Keratinocyte (primary cell): ENCODE results near the gene RTN4IP1. TPM values are rescaled to one million over a fixed set of nuclear protein-coding genes. Genes with fewer than 3 reads are reported as not detected.

Experiments
- DNase-seq: peaks from one replicate; pipeline ENCODE4 v3.0.0-alpha.2; 2011; ENCODE audit warnings: low read depth, missing footprints, low spot score
- FAIRE-seq: peaks from 2 replicates; lab custom pipeline; 2011; peaks lifted over from hg19 to GRCh38; lab: Jason Lieb, UNC
- H2AFZ ChIP-seq: 2 replicates; pipeline ENCODE4 v1.6.0; 2012; ENCODE audit warnings: low read length, control low read depth, inconsistent platforms; ENCODE audit not compliant: control insufficient read depth
- H3K27ac ChIP-seq: 2 replicates; pipeline ENCODE4 v1.5.1; 2011; ENCODE audit warnings: low read length; ENCODE audit not compliant: control insufficient read depth, insufficient read depth
- H3K27me3 ChIP-seq: 3 replicates; pipeline ENCODE4 v1.6.0; 2011; ENCODE audit warnings: low read length; ENCODE audit not compliant: control insufficient read depth, insufficient read depth; ENCODE audit errors: extremely low read depth
- H3K36me3 ChIP-seq, 2 experiments: 2 replicates in 1 of 2; 3 replicates in 1 of 2; pipeline ENCODE4 v1.5.1; 2011; ENCODE audit warnings: low read length in 2 of 2, mild to moderate bottlenecking in 1 of 2; ENCODE audit not compliant: control insufficient read depth in 2 of 2, insufficient read depth in 2 of 2; ENCODE audit errors: extremely low read depth in 1 of 2
- H3K4me1 ChIP-seq: 3 replicates; pipeline ENCODE4 v1.5.1; 2011; ENCODE audit warnings: low read length; ENCODE audit not compliant: control insufficient read depth, insufficient read depth; ENCODE audit errors: extremely low read depth
- H3K4me2 ChIP-seq: 3 replicates; pipeline ENCODE4 v1.6.0; 2011; ENCODE audit warnings: low read depth, low read length; ENCODE audit not compliant: control insufficient read depth, insufficient read depth; ENCODE audit errors: extremely low read depth
- H3K4me3 ChIP-seq, 3 experiments: fragments of 200-600 bp in 1 of 3; sonication (generic) in 1 of 3; 2 replicates in 2 of 3; 3 replicates in 1 of 3; pipeline ENCODE4 v1.5.1; 2011 to 2016; ENCODE audit warnings: low read length in 3 of 3, mild to moderate bottlenecking in 3 of 3, control low read depth in 2 of 3, inconsistent platforms in 1 of 3, low read depth in 1 of 3, mixed read lengths in 1 of 3, mixed run types in 1 of 3, moderate library complexity in 1 of 3; ENCODE audit not compliant: control insufficient read depth in 2 of 3, insufficient read depth in 2 of 3; ENCODE audit errors: extremely low read depth in 1 of 3
- H3K79me2 ChIP-seq: 2 replicates; pipeline ENCODE4 v1.6.0; 2012; ENCODE audit warnings: low read length; ENCODE audit not compliant: control insufficient read depth, insufficient read depth
- H3K9ac ChIP-seq: 3 replicates; pipeline ENCODE4 v1.6.0; 2011; ENCODE audit warnings: low read length; ENCODE audit not compliant: control insufficient read depth, insufficient read depth; ENCODE audit errors: extremely low read depth
- H3K9me1 ChIP-seq: 3 replicates; pipeline ENCODE4 v1.6.0; 2011; ENCODE audit warnings: low read length; ENCODE audit not compliant: control insufficient read depth, insufficient read depth; ENCODE audit errors: extremely low read depth
- H3K9me3 ChIP-seq: 2 replicates; pipeline ENCODE4 v1.5.1; 2012; ENCODE audit warnings: low read depth, low read length; ENCODE audit not compliant: control insufficient read depth
- H4K20me1 ChIP-seq: 3 replicates; pipeline ENCODE4 v1.6.0; 2011; ENCODE audit warnings: low read length; ENCODE audit not compliant: control insufficient read depth, insufficient read depth; ENCODE audit errors: extremely low read depth
- CTCF ChIP-seq, 3 experiments: IDR thresholded peaks in 1 of 3; conservative IDR thresholded peaks in 1 of 3; optimal IDR thresholded peaks in 1 of 3; 2 replicates in 2 of 3; 3 replicates in 1 of 3; pipeline versions ENCODE3 to v1.5.1; 2011; ENCODE audit warnings: low read length in 3 of 3, mild to moderate bottlenecking in 3 of 3, moderate library complexity in 2 of 3, control low read depth in 1 of 3, inconsistent platforms in 1 of 3; ENCODE audit not compliant: insufficient read depth in 2 of 3; ENCODE audit errors: extremely low read depth in 1 of 3
- EZH2 ChIP-seq: IDR thresholded peaks from one replicate; pipeline ENCODE4 v1.6.1; 2012; ENCODE audit warnings: inconsistent platforms, mild to moderate bottlenecking, low read length, moderate library complexity
- dilution Hi-C: fragments of 300-500 bp; cut with MboI; formaldehyde crosslinking; loops from one replicate; pipeline ENCODE4 v1.7.0; 2020; ENCODE audit warnings: low sequenced_read_pairs; ENCODE audit not compliant: extremely low pct_ligation_motif_present
- polyA plus RNA-seq, 5 experiments: library from polyadenylated mRNA; depleted of rRNA in 3 of 5; stranded (reverse) in 3 of 5; stranded (forward) in 1 of 5; unstranded in 1 of 5; fragments of >200 nt; gene quantifications; 1 replicate in 1 of 5; 2 replicates in 3 of 5; 3 replicates in 1 of 5; pipeline versions ENCODE4 v1.2.1 to v1.2.3, GENCODE V29; 2011 to 2012; ENCODE audit warnings: missing spikeins in 2 of 5, low read depth in 1 of 5, low replicate concordance in 1 of 5

Gene RTN4IP1
- polyA plus RNA-seq, 1 donor (not counting 4 experiments of a cell fraction or from before 2014, with no cell fraction given): 8.0 TPM

DNA sequence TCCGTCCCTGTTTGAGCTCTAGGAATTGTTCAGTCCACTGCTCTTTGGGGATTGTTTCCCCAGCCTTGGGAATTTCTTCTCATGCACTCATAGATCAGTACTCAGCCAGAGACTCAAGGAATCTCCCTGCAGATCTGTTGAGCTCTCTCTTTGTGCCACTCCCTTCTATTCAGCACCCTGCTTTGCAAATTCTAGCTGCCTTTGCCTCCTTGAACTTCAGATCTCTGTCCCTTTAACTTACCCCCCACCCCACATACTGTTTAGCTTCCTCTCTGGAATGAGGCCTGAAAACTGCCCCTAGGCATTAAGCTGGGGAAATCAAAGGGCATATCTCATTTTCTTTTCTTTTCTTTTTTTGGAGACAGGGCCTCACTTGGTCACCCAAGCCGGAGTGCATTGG is 30.6 kb upstream of the RTN4IP1 start:
- Histone ChIP-seq H2AFZ (no peak overlapping the region), H3K4me3 (no peak overlapping the region), H3K27ac (no peak overlapping the region), H3K79me2 (no peaks in the 10 kb centered on the region), H3K9me1 (no peaks in the 10 kb centered on the region), H3K9ac (no peak overlapping the region), H3K4me1 (no peaks in the 10 kb centered on the region), H3K4me2 (no peak overlapping the region), H3K36me3 (peaks cover 2 to 14% of the 10 kb centered on the region in 2 experiments), H4K20me1 (no peaks in the 10 kb centered on the region), H3K9me3 (no peaks in the 10 kb centered on the region), H3K27me3 (no peaks in the 10 kb centered on the region)
- TF ChIP-seq CTCF (optimal IDR thresholded peaks at IDR 0.05 in 1 of 3, IDR thresholded peaks at IDR 0.05 in 1 of 3, conservative IDR thresholded peaks at IDR 0.05 in 1 of 3; ENCODE audit: extremely low read depth in 1 of 3, insufficient read depth in 2 of 3, low read length in 3 of 3): no peak
- no peak for TF ChIP-seq EZH2
- FAIRE-seq (no peak), DNase-seq (no peak)
- dilution Hi-C loops: no loop called here

DNA sequence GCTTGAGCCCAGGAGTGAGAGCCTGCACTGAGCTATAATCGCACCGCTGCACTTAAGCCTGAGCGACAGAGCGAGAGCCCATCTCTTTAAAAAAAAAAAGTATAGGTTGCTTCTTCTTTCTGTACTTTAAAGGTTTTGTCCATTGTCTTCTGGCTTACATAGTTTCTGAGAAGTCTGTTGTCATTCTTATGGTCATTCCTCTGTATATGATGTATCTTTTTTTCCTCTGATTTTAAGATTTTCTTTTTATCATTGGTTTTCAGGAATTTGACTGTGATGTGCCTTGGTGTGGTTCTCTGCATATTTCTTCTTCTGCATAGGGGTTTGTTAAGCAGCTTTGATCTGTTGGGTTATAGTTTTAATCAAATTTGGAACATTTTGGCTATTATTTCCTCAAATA is 29.2 kb upstream of the RTN4IP1 start:
- DNase-seq: no peak
- Histone ChIP-seq H2AFZ (no peak overlapping the region), H3K27ac (no peak overlapping the region), H3K9me3 (no peaks in the 10 kb centered on the region), H3K4me3 (no peak overlapping the region), H3K9me1 (no peaks in the 10 kb centered on the region), H3K36me3 (peaks cover 2 to 17% of the 10 kb centered on the region in 2 experiments), H3K4me1 (no peaks in the 10 kb centered on the region), H3K27me3 (no peaks in the 10 kb centered on the region), H4K20me1 (no peaks in the 10 kb centered on the region), H3K9ac (no peak overlapping the region), H3K4me2 (no peak overlapping the region), H3K79me2 (no peaks in the 10 kb centered on the region)
- dilution Hi-C loops: no loop called here
- TF ChIP-seq CTCF (optimal IDR thresholded peaks at IDR 0.05 in 1 of 3, IDR thresholded peaks at IDR 0.05 in 1 of 3, conservative IDR thresholded peaks at IDR 0.05 in 1 of 3; ENCODE audit: extremely low read depth in 1 of 3, insufficient read depth in 2 of 3, low read length in 3 of 3): no peak
- TF ChIP-seq EZH2: no peak
- no peak for FAIRE-seq
